ENCODE measurements around the gene UBAC2.
A peak's percentile ranks its signal among the peaks of the same experiment; 100 is the strongest.

UBAC2 gene

DNA sequence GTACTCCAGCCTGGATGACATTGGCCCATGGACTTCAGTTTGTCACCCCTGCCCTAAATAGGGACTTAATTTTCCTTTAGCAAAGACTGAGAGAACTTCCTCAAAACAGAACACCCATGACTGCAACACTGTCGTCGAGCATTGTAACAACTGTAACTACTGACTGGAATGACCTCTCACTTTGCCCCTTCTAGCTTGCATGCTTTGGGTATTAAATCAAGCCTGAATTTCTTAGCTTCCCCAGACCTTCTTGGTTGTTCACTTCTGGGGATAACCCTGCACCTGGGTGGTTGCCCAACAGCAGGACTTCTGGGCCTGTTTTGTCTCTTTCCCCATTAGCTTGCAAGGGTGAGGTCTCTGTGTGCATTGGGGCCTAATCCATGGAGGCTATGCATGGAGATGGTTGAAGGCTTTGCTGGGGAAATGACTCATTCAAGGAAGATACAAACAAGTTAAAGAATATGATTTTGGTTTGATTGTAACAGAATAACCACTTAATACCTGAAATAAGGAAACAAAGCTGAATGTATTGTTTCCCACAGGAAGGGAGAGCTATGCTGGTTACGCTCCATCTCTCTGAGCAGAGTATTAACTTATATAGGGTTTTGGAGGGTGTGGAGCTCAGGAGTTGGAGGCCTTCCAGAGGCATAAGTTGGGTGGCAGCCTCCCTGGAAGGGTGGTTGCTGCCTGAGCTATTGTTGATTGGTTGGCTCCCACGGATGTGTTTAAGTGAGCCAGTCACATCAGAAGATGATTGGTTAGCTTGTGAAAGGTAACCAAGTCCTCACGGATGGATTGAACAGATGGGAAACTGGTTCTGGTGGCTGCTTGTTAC, 34.7 kb upstream of the UBAC2 start:
- no peak for DNase-seq (ENCODE audit: low read depth)
- TF ChIP-seq CTCF (conservative IDR thresholded peaks at IDR 0.05; ENCODE audit: low read depth, low read length) = no peak

GRCh38 chr13:99172951-99173350, 27.7 kb upstream of the UBAC2 start:
- DNase-seq (ENCODE audit: low read depth) = no peak
- no peak overlapping the region for H3K4me3 ChIP-seq (ENCODE audit: low read depth, low read length)
- TF ChIP-seq CTCF (conservative IDR thresholded peaks at IDR 0.05; ENCODE audit: low read depth, low read length) = no peak

More for the DNA sequence above, 34.7 kb upstream of the UBAC2 start:
- no peak overlapping the region for H3K4me3 ChIP-seq (ENCODE audit: low read depth, low read length)

- DNase-seq (ENCODE audit: low read depth) = no peak
Measured at GRCh38 chr13:99173606-99174005, 27.0 kb upstream of the UBAC2 start.

DNA sequence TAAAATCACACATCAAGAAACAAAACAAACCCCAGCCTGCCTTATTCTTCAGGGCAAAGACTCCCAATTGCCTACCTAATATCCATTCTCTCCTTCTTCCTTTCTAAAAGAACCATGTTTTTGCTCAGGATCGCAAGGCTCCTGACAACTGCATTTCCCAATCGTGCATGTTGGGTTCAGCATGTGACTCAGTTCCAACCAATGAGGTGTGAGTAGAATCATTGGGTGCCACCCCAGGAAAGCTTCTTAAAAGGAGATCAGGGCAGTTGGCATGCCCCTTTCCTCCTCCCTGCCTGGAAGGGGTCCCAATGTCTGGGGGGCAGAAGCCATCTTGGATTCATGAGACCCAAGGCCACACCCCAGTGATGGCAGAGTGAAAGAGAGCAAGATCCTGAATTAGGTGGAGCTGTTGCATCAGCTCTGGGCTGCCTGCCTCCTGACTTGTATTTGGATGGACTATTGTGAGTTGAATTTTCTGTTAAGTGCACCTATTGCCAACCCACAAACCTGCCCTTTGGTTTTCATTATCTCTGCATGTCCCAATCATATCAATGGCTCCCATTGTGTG, 26.0 kb upstream of the UBAC2 start:
- TF ChIP-seq CTCF (conservative IDR thresholded peaks at IDR 0.05; ENCODE audit: low read depth, low read length) = no peak
- H3K4me3 ChIP-seq (ENCODE audit: low read depth, low read length) = no peak overlapping the region
- peak; percentile 18 for DNase-seq (ENCODE audit: low read depth)

More at GRCh38 chr13:99173606-99174005, 27.0 kb upstream of the UBAC2 start:
- no peak overlapping the region for H3K4me3 ChIP-seq (ENCODE audit: low read depth, low read length)
- TF ChIP-seq CTCF (conservative IDR thresholded peaks at IDR 0.05; ENCODE audit: low read depth, low read length) = no peak

GRCh38 chr13:99176309-99177276, 24.1 kb upstream of the UBAC2 start:
- peak; percentile 97 for TF ChIP-seq CTCF (conservative IDR thresholded peaks at IDR 0.05; ENCODE audit: low read depth, low read length)
- no peak overlapping the region for H3K4me3 ChIP-seq (ENCODE audit: low read depth, low read length)
- DNase-seq (ENCODE audit: low read depth) = peak; percentile 69

- no peak overlapping the region for H3K4me3 ChIP-seq (ENCODE audit: low read depth, low read length)
- no peak for TF ChIP-seq CTCF (conservative IDR thresholded peaks at IDR 0.05; ENCODE audit: low read depth, low read length)
- DNase-seq (ENCODE audit: low read depth) = peak; percentile 13
Measured at GRCh38 chr13:99178636-99179035, 22.0 kb upstream of the UBAC2 start.
